Prostate gland (tissue), 2 donors: ENCODE measurements around the gene PLSCR2. TPM values are rescaled to one million over a fixed set of nuclear protein-coding genes. Genes with fewer than 3 reads are reported as not detected.

ENCODE experiments used
- DNase-seq: peaks from one replicate; pipeline ENCODE4 v3.0.0-alpha.2; 2019; ENCODE audit warnings: low spot score
- H3K27ac ChIP-seq, 2 donors: fragments of 200-600 bp; sonication (generic); 2 replicates each; pipeline ENCODE4 v1.5.1; 2017 to 2019
- H3K27me3 ChIP-seq: fragments of 200-600 bp; sonication (generic); replicated peaks from 2 replicates; pipeline ENCODE4 v1.5.1; 2019; ENCODE audit not compliant: insufficient read depth
- H3K36me3 ChIP-seq, 2 donors: fragments of 200-600 bp; sonication (generic); 1 replicate in 1 of 2; 2 replicates in 1 of 2; pipeline versions ENCODE4 v1.5.1 to v1.8.1; 2017 to 2019
- H3K4me1 ChIP-seq: fragments of 200-600 bp; sonication (generic); replicated peaks from 2 replicates; pipeline ENCODE4 v1.5.1; 2019
- H3K4me3 ChIP-seq, 2 donors: fragments of 200-600 bp; sonication (generic); 2 replicates each; pipeline ENCODE4 v1.5.1; 2017 to 2019
- H3K9me3 ChIP-seq: fragments of 200-600 bp; sonication (generic); 2 replicates; pipeline ENCODE4 v1.5.1; 2017
- CTCF ChIP-seq, 4 experiments: fragments of 200-600 bp in 2 of 4; fragments of 450-650 bp in 2 of 4; sonication (generic) in 2 of 4; IDR thresholded peaks; 1 replicate in 3 of 4; 2 replicates in 1 of 4; pipeline ENCODE4 v1.5.1; 2016 to 2019; ENCODE audit warnings: antibody characterized with exemption in 4 of 4, mild to moderate bottlenecking in 2 of 4, moderate library complexity in 2 of 4
- POLR2A ChIP-seq: fragments of 450-650 bp; IDR thresholded peaks from one replicate; pipeline ENCODE4 v1.6.1; 2016; ENCODE audit warnings: antibody characterized with exemption, mild to moderate bottlenecking
- POLR2AphosphoS5 ChIP-seq: sonication (generic); formaldehyde crosslinking; IDR thresholded peaks from one replicate; pipeline ENCODE4 v1.6.1; 2017; ENCODE audit warnings: antibody characterized with exemption
- WGBS: methylation state at CpG from one replicate; pipeline ENCODE4 v1.1.5; 2018; 5-methylcytosine and 5-hydroxymethylcytosine counted together
- intact Hi-C: fragments of 100-400 bp; cut with DNase I; formaldehyde crosslinking; loops from one replicate; pipeline ENCODE4 v1.14.2; 2022
- total RNA-seq, 2 donors: library from RNA; depleted of rRNA; stranded (reverse); fragments of >200 nt; gene quantifications; one replicate each; pipeline ENCODE4 v1.1.0, GENCODE V29; 2016

PLSCR2 gene
- total RNA-seq, 2 donors from 2014 or later, result 0.51 TPM; not detected in 1

- DNase-seq, result peak; percentile 7
Observed at GRCh38 chr3:146468234-146468633, 1.1 kb downstream of the PLSCR2 start.

GRCh38 chr3:146466604-146467003, 2.8 kb downstream of the PLSCR2 start:
- WGBS, result 0% methylated on average over 1 of the region's 1 CpG

More at GRCh38 chr3:146468234-146468633, 1.1 kb downstream of the PLSCR2 start:
- Histone ChIP-seq H3K27ac (peak overlapping the region in 1 of 2 donors; percentile 82), H3K9me3 (no peaks in the 10 kb centered on the region), H3K27me3 (no peaks in the 10 kb centered on the region), H3K36me3 (no peaks in the 10 kb centered on the region), H3K4me1 (no peaks in the 10 kb centered on the region), H3K4me3 (no peak overlapping the region)
- no peak for TF ChIP-seq POLR2A
- no peak for TF ChIP-seq POLR2AphosphoS5
- TF ChIP-seq CTCF (IDR thresholded peaks at IDR 0.05), result no peak
- 18% methylated on average over 4 of the region's 4 CpGs for WGBS
- intact Hi-C loops, result no loop called here

GRCh38 chr3:146465693-146466465, 3.5 kb downstream of the PLSCR2 start:
- H3K36me3 ChIP-seq, result no peaks in the 10 kb centered on the region
- no peaks in the 10 kb centered on the region for H3K9me3 ChIP-seq
- no peaks in the 10 kb centered on the region for H3K4me1 ChIP-seq
- H3K4me3 ChIP-seq, result no peak overlapping the region
- no peaks in the 10 kb centered on the region for H3K27me3 ChIP-seq
- 59% methylated on average over 6 of the region's 6 CpGs for WGBS
- TF ChIP-seq POLR2A (no peak), CTCF (IDR thresholded peaks at IDR 0.05) (no peak), POLR2AphosphoS5 (no peak)
- no peak overlapping the region for H3K27ac ChIP-seq
- intact Hi-C loops, result no loop called here
- DNase-seq, result no peak

More at GRCh38 chr3:146466604-146467003, 2.8 kb downstream of the PLSCR2 start:
- H3K36me3 ChIP-seq, result no peaks in the 10 kb centered on the region
- no peak overlapping the region for H3K4me3 ChIP-seq
- TF ChIP-seq POLR2A, result no peak
- no peak for TF ChIP-seq CTCF (IDR thresholded peaks at IDR 0.05)
- TF ChIP-seq POLR2AphosphoS5, result no peak
- no peaks in the 10 kb centered on the region for H3K27me3 ChIP-seq
- H3K27ac ChIP-seq, result no peak overlapping the region
- intact Hi-C loops, result no loop called here
- DNase-seq, result no peak
- no peaks in the 10 kb centered on the region for H3K9me3 ChIP-seq
- no peaks in the 10 kb centered on the region for H3K4me1 ChIP-seq

- 60% methylated on average over 1 of the region's 1 CpG for WGBS
- no peak for TF ChIP-seq CTCF (IDR thresholded peaks at IDR 0.05)
- Histone ChIP-seq H3K9me3 (no peaks in the 10 kb centered on the region), H3K4me1 (no peaks in the 10 kb centered on the region), H3K27ac (no peak overlapping the region), H3K27me3 (no peaks in the 10 kb centered on the region), H3K4me3 (no peak overlapping the region), H3K36me3 (no peaks in the 10 kb centered on the region)
- DNase-seq, result no peak
- intact Hi-C loops, result no loop called here
Observed at GRCh38 chr3:146464783-146465182, 4.6 kb downstream of the PLSCR2 start.

GRCh38 chr3:146464005-146464595, 5.3 kb downstream of the PLSCR2 start:
- H3K9me3 ChIP-seq, result no peaks in the 10 kb centered on the region
- no peak overlapping the region for H3K4me3 ChIP-seq
- DNase-seq, result no peak
- WGBS, result 94% methylated on average over 2 of the region's 2 CpGs
- H3K4me1 ChIP-seq, result no peaks in the 10 kb centered on the region
- no peaks in the 10 kb centered on the region for H3K36me3 ChIP-seq
- H3K27me3 ChIP-seq, result no peaks in the 10 kb centered on the region
- intact Hi-C loops, result no loop called here
- no peak overlapping the region for H3K27ac ChIP-seq
- TF ChIP-seq POLR2AphosphoS5 (no peak), POLR2A (no peak), CTCF (IDR thresholded peaks at IDR 0.05) (no peak)
